HCT116 (cell line): ENCODE results near the gene PDLIM3.

ENCODE experiments used
- ELF1 ChIP-seq: IDR thresholded peaks from 2 replicates; pipeline ENCODE4 v1.6.1; 2012; ENCODE audit warnings: low read depth, borderline replicate concordance
- POLR2A ChIP-seq: IDR thresholded peaks from 2 replicates; pipeline ENCODE4 v1.7.0; 2011; ENCODE audit warnings: borderline replicate concordance; ENCODE audit not compliant: insufficient read depth, insufficient read length; ENCODE audit errors: extremely low read depth
- RAD21 ChIP-seq: IDR thresholded peaks from 2 replicates; pipeline ENCODE4 v1.6.1; 2012; ENCODE audit warnings: low read depth, mild to moderate bottlenecking
- SIN3A ChIP-seq: IDR thresholded peaks from 2 replicates; pipeline ENCODE4 v1.6.1; 2012; ENCODE audit warnings: low read depth
- TCF7L2 ChIP-seq: IDR thresholded peaks from 2 replicates; pipeline ENCODE4 v1.7.0; 2011; ENCODE audit warnings: borderline replicate concordance, inconsistent platforms; ENCODE audit not compliant: insufficient read depth, insufficient read length; ENCODE audit errors: extremely low read depth
- ZFX ChIP-seq: fragments of 450-650 bp; IDR thresholded peaks from 2 replicates; pipeline ENCODE4 v1.6.1; 2017
- TF ChIP-seq, protein P1 (sequence below), 3 experiments: fragments of 200-600 bp in 1 of 3; sonication (generic) in 1 of 3; IDR thresholded peaks in 2 of 3; conservative IDR thresholded peaks in 1 of 3; 2 replicates each; pipeline ENCODE4 v1.5.1; 2012 to 2017; ENCODE audit warnings: low read depth in 2 of 3, low read length in 2 of 3, antibody characterized with exemption in 1 of 3, borderline replicate concordance in 1 of 3, control low read depth in 1 of 3, mild to moderate bottlenecking in 1 of 3, mixed read lengths in 1 of 3, mixed run types in 1 of 3, moderate library complexity in 1 of 3; ENCODE audit not compliant: insufficient read depth in 1 of 3

DNA sequence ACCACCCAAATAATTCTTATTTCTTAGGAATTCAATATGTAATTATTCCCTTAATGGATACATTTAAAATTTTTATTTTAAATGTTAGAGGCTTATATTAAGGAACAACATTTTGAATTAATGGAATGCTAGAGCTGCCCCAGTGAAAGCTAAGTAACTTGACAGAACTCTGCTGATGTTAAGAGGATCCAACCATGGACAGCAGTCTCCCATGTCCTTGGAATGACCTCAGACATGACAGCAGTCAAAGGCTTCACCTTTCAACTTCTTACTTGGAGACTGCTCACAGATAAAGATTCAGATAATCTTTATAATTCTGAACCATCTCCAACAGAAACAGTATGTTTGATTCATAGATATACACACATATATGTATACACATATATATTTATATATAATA, 17.2 kb downstream of the PDLIM3 start:
- no peak for TF ChIP-seq ZFX
- TF ChIP-seq, protein P1, sequence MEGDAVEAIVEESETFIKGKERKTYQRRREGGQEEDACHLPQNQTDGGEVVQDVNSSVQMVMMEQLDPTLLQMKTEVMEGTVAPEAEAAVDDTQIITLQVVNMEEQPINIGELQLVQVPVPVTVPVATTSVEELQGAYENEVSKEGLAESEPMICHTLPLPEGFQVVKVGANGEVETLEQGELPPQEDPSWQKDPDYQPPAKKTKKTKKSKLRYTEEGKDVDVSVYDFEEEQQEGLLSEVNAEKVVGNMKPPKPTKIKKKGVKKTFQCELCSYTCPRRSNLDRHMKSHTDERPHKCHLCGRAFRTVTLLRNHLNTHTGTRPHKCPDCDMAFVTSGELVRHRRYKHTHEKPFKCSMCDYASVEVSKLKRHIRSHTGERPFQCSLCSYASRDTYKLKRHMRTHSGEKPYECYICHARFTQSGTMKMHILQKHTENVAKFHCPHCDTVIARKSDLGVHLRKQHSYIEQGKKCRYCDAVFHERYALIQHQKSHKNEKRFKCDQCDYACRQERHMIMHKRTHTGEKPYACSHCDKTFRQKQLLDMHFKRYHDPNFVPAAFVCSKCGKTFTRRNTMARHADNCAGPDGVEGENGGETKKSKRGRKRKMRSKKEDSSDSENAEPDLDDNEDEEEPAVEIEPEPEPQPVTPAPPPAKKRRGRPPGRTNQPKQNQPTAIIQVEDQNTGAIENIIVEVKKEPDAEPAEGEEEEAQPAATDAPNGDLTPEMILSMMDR (IDR thresholded peaks at IDR 0.05 in 2 of 3, conservative IDR thresholded peaks at IDR 0.05 in 1 of 3; ENCODE audit: borderline replicate concordance in 1 of 3, insufficient read depth in 1 of 3, low read depth in 2 of 3, low read length in 2 of 3) = no peak
- TF ChIP-seq TCF7L2 = no peak
- no peak for TF ChIP-seq ELF1
- no peak for TF ChIP-seq SIN3A
- TF ChIP-seq POLR2A = no peak
- TF ChIP-seq RAD21 = no peak
